Progenitor cell of endocrine pancreas (in vitro differentiated cells): ENCODE measurements around the gene BICDL2. TPM values are rescaled to one million over a fixed set of nuclear protein-coding genes. Genes with fewer than 3 reads are reported as not detected.

Source experiments
- DNase-seq: peaks from one replicate; pipeline ENCODE4 v3.0.0; 2021; ENCODE audit warnings: low spot score; ENCODE audit not compliant: unreplicated experiment
- H3K27ac Mint-ChIP-seq: 2 replicates; pipeline ENCODE4 v1.8.0; 2021; ENCODE audit warnings: mild to moderate bottlenecking, moderate library complexity, mixed read lengths
- H3K27me3 Mint-ChIP-seq: 2 replicates; pipeline ENCODE4 v1.8.0; 2021; ENCODE audit warnings: mixed read lengths
- H3K36me3 Mint-ChIP-seq: 2 replicates; pipeline ENCODE4 v1.8.0; 2022; ENCODE audit warnings: mixed read lengths; ENCODE audit not compliant: insufficient read depth
- H3K4me1 Mint-ChIP-seq: 2 replicates; pipeline ENCODE4 v1.8.0; 2021; ENCODE audit warnings: low read depth, mixed read lengths
- H3K4me3 Mint-ChIP-seq: 2 replicates; pipeline ENCODE4 v1.8.0; 2021; ENCODE audit warnings: low read depth, mild to moderate bottlenecking, moderate library complexity, mixed read lengths
- H3K9me3 Mint-ChIP-seq: 2 replicates; pipeline ENCODE4 v1.8.0; 2021; ENCODE audit warnings: low read depth, mixed read lengths
- total RNA-seq: library from RNA; stranded (reverse); gene quantifications from 2 replicates; pipeline ENCODE4 v1.2.1, GENCODE V29; 2021
- TF ChIP-seq, protein P1 (sequence below): fragments of 200-600 bp; sonication (generic); IDR thresholded peaks from one replicate; pipeline ENCODE4 v1.5.0; 2021; ENCODE audit warnings: antibody characterized with exemption, mild to moderate bottlenecking; ENCODE audit not compliant: unreplicated experiment

The BICDL2 gene
- total RNA-seq, 1 donor from 2014 or later, result 10.4 TPM

DNA sequence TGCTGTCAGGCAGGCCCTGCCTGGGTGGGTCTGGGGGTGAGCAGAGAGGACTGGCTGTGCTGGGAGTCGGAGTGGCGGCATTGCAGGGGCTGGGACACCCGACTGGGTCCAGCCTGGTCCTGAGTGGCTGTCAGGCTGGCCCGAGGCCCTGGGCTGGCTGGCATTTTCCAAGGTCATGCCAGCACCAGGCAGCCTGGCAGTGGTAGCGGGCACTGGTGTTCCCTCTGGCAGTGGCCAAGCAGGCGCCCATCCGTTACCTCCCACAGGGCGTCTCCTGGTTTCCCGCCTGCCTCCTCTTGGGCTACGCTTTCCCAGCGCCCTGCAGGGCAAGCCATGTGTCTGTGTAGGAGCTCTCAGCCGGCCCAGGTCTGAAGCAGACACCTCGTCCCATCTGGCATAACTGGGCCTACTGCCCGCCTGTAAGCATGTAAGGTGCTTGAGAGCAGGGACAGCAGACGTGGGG is 50.8 kb downstream of the BICDL2 start:
- Mint-ChIP-seq H3K27ac (no peak overlapping the region), H3K4me3 (no peak overlapping the region), H3K36me3 (no peaks in the 10 kb centered on the region), H3K4me1 (peaks cover 16% of the 10 kb centered on the region), H3K9me3 (no peaks in the 10 kb centered on the region), H3K27me3 (peaks cover 6% of the 10 kb centered on the region)
- no peak for DNase-seq
- TF ChIP-seq, protein P1, sequence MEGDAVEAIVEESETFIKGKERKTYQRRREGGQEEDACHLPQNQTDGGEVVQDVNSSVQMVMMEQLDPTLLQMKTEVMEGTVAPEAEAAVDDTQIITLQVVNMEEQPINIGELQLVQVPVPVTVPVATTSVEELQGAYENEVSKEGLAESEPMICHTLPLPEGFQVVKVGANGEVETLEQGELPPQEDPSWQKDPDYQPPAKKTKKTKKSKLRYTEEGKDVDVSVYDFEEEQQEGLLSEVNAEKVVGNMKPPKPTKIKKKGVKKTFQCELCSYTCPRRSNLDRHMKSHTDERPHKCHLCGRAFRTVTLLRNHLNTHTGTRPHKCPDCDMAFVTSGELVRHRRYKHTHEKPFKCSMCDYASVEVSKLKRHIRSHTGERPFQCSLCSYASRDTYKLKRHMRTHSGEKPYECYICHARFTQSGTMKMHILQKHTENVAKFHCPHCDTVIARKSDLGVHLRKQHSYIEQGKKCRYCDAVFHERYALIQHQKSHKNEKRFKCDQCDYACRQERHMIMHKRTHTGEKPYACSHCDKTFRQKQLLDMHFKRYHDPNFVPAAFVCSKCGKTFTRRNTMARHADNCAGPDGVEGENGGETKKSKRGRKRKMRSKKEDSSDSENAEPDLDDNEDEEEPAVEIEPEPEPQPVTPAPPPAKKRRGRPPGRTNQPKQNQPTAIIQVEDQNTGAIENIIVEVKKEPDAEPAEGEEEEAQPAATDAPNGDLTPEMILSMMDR, result no peak

DNA sequence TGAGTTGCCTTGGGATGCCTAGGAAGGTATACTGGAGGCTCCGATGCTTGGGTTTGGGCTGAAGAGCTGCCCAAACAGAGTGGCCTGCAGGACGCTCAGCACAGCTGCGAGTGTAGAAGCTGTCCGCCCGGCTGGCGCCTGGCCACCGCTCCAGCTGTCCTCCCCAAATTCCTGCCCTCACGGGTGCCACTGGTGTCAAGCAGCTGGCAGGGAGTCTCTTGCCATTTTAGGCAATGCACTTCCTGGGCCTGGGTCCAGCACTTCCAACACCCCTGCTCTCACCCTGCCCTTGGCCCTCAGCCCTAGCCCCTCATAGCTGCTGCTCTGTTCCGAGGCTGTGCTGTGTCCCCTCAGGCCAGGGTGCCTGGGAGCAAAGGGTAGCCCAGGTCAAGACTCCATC is 51.3 kb downstream of the BICDL2 start:
- H3K27me3 Mint-ChIP-seq, result peaks cover 6% of the 10 kb centered on the region
- no peak overlapping the region for H3K27ac Mint-ChIP-seq
- no peak for DNase-seq
- H3K9me3 Mint-ChIP-seq, result no peaks in the 10 kb centered on the region
- TF ChIP-seq, protein P1, result no peak
- H3K36me3 Mint-ChIP-seq, result no peaks in the 10 kb centered on the region
- peaks cover 16% of the 10 kb centered on the region for H3K4me1 Mint-ChIP-seq
- H3K4me3 Mint-ChIP-seq, result no peak overlapping the region

DNA sequence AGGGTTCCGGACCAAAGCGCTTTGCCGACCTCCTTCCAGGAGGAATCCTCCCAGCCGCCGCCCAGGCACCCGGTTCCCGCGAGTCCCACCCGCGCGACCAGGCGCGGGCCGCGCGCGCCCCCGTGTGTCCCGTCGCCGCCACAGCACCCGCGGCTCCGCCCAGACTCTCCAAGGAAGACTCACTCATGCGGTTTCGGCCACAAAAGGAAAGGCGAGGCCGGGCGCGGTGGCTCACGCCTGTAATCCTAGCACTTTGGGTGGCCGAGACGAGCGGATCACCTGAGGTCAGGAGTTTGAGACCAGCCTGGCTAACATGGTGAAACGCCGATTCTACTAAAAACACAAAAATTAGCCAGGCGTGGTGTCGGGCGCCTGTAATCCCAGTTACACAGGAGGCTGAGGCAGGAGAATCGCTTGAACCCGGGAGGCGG is 53.0 kb downstream of the BICDL2 start:
- Mint-ChIP-seq H3K4me1 (peaks cover 15% of the 10 kb centered on the region), H3K4me3 (no peak overlapping the region), H3K27ac (peak overlapping the region; percentile 84), H3K9me3 (no peaks in the 10 kb centered on the region), H3K36me3 (no peaks in the 10 kb centered on the region), H3K27me3 (peaks cover 6% of the 10 kb centered on the region)
- TF ChIP-seq, protein P1, result peak; percentile 91
- DNase-seq, result peak; percentile 81

DNA sequence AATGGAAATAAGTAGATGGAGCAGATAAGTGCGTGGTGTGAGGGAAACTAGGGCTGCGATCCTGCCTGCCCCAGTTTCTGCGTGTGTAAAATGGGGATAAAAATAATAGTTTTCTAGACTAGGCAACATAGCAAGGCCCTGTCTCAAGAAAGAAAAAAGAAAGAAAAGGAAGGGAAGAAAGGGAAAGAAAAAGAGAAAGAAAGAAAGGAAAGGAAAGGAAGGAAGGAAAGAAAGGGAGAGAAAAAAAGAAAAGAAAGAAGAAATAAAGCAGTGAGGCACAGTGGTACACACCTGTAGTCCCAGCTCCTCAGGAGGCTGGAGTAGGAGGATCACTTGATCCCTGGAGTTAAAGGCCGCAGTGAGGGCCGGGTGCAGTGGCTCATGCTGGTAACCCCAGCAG is 54.3 kb downstream of the BICDL2 start:
- Mint-ChIP-seq H3K27ac (no peak overlapping the region), H3K27me3 (peaks cover 6% of the 10 kb centered on the region), H3K9me3 (no peaks in the 10 kb centered on the region), H3K36me3 (no peaks in the 10 kb centered on the region), H3K4me1 (peaks cover 15% of the 10 kb centered on the region), H3K4me3 (no peak overlapping the region)
- no peak for DNase-seq
- TF ChIP-seq, protein P1, result no peak

DNA sequence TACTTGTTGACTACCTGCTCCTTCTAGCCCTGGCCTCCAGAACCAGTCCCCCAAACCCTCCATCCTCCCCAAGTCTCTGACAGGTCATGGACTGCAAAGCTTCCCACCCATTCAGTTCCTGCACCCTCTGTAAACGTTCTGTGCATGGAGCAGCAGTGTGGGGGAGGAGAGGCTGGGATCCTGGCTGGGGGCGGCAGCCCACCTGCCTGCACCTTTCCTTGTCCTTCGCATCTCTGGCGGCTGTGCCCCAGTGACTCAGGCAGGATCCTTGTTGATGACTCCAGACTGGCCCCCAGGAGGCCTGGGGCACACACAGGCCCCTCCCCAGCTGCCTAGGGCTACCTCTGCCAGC is 54.9 kb downstream of the BICDL2 start:
- H3K27ac Mint-ChIP-seq, result peak overlapping the region; percentile 97
- peaks cover 6% of the 10 kb centered on the region for H3K27me3 Mint-ChIP-seq
- H3K4me1 Mint-ChIP-seq, result peaks cover 15% of the 10 kb centered on the region
- H3K36me3 Mint-ChIP-seq, result no peaks in the 10 kb centered on the region
- DNase-seq, result no peak
- TF ChIP-seq, protein P1, result no peak
- no peaks in the 10 kb centered on the region for H3K9me3 Mint-ChIP-seq
- H3K4me3 Mint-ChIP-seq, result peak overlapping the region; percentile 79
